ENCODE results near the gene INPP4A.

- TF ChIP-seq ZFP37 (CRISPR knock-in tag; IDR thresholded peaks at IDR 0.05; ENCODE audit: borderline replicate concordance) (no peak), NR2F6 (IDR thresholded peaks at IDR 0.05) (no peak), NR2F6 (CRISPR knock-in tag; IDR thresholded peaks at IDR 0.05) (no peak)
Measured at GRCh38 chr2:98460573-98461497, 16.2 kb downstream of the INPP4A start.
